A673 (cell line): ENCODE measurements around the gene DLGAP1. TPM values are rescaled to one million over a fixed set of nuclear protein-coding genes. Genes with fewer than 3 reads are reported as not detected.

Source experiments
- BruUV-seq: library from RNA; stranded (reverse); fragments of 400-500 nt; replicated peaks from 2 replicates; lab custom pipeline; 2021; lab: Mats Ljungman, UMichigan
- CTCF ChIA-PET: fragments of 300-600 bp; sonication (Branson Sonifier 250); formaldehyde crosslinking; loops from one replicate; lab custom pipeline; 2022; ENCODE audit warnings: antibody characterized with exemption; lab: Charles Lee
- POLR2A ChIA-PET: fragments of 300-600 bp; sonication (Branson Sonifier 250); formaldehyde crosslinking; loops from one replicate; lab custom pipeline; 2022; ENCODE audit warnings: antibody characterized with exemption; ENCODE audit not compliant: low non-redundant PET; lab: Charles Lee
- DNase-seq: peaks from one replicate; pipeline ENCODE4 v3.0.0-alpha.2; 2015; ENCODE audit warnings: low spot score
- H3K27ac ChIP-seq: fragments of 200-600 bp; sonication (generic); 2 replicates; pipeline ENCODE4 v1.5.1; 2016; ENCODE audit warnings: mixed run types, low read depth, mild to moderate bottlenecking, mixed read lengths, antibody characterized with exemption, low read length; ENCODE audit not compliant: poor library complexity, severe bottlenecking
- H3K27me3 ChIP-seq: fragments of 200-600 bp; sonication (generic); replicated peaks from 2 replicates; pipeline ENCODE4 v1.6.1; 2017; ENCODE audit warnings: mixed run types, low read depth, mild to moderate bottlenecking, mixed read lengths, antibody characterized with exemption, low read length; ENCODE audit not compliant: insufficient read depth, poor library complexity
- H3K36me3 ChIP-seq: fragments of 200-600 bp; sonication (generic); 2 replicates; pipeline ENCODE4 v1.6.1; 2016; ENCODE audit warnings: mixed run types, mild to moderate bottlenecking, mixed read lengths, antibody characterized with exemption, low read length; ENCODE audit not compliant: insufficient read depth, poor library complexity, severe bottlenecking
- H3K4me1 ChIP-seq: fragments of 200-600 bp; sonication (generic); 2 replicates; pipeline ENCODE4 v1.6.1; 2017; ENCODE audit warnings: mixed run types, mild to moderate bottlenecking, mixed read lengths, antibody characterized with exemption, low read length; ENCODE audit not compliant: insufficient read depth, poor library complexity, severe bottlenecking
- H3K4me3 ChIP-seq: fragments of 200-600 bp; sonication (generic); 2 replicates; pipeline ENCODE4 v1.5.1; 2016; ENCODE audit warnings: low read depth, mixed run types, mild to moderate bottlenecking, mixed read lengths, low read length; ENCODE audit not compliant: poor library complexity, severe bottlenecking
- H3K9me3 ChIP-seq: fragments of 200-600 bp; sonication (generic); 2 replicates; pipeline ENCODE4 v1.6.1; 2016; ENCODE audit warnings: mixed run types, low read depth, mild to moderate bottlenecking, mixed read lengths, antibody characterized with exemption, low read length; ENCODE audit not compliant: poor library complexity, severe bottlenecking
- EZH2 ChIP-seq: fragments of 200-600 bp; sonication (generic); IDR thresholded peaks from 2 replicates; pipeline ENCODE4 v1.6.1; 2017; ENCODE audit warnings: borderline replicate concordance, low read depth, mild to moderate bottlenecking, mixed read lengths, antibody characterized with exemption, low read length; ENCODE audit not compliant: poor library complexity, severe bottlenecking
- intact Hi-C: fragments of 100-400 bp; cut with micrococcal nuclease; formaldehyde crosslinking; loops from one replicate; pipeline ENCODE4 v1.10.0; 2022; ENCODE audit not compliant: unreplicated experiment
- total RNA-seq: library from RNA; stranded (reverse); gene quantifications from 2 replicates; pipeline ENCODE4 v1.2.3, GENCODE V29; 2021
- TF ChIP-seq, protein P1 (sequence below): fragments of 300-800, 200-600 bp; sonication (generic); conservative IDR thresholded peaks from 2 replicates; pipeline ENCODE4 v1.5.1; 2017; ENCODE audit warnings: low read depth, mild to moderate bottlenecking, antibody characterized with exemption, low read length, moderate library complexity, mixed read lengths

The DLGAP1 gene
- total RNA-seq, 1 experiment from 2014 or later: 135 TPM

DNA sequence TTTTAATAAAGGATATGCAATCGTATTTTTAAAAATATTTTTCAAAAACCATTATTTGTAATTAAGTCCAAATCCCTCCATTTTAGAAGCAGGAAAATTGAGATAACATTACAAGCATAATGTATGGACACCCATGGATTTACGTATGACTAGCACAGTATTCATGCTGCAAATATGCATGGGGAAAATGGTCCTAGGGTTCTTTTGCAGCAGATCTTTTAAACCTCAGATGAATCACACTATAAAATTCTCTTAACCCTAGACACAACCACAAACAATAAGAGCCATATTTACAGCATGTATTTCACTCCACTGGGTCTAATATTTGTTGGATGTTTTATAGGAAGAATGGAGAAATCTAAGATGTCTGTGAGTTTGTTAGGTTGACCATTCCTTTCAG lies 551.8 kb downstream of the DLGAP1 start:
- intact Hi-C loops: loop anchor here (10.0 kb wide), 1 partner anchor 59 kb away; no protein-coding TSS in a partner anchor
- no peaks in the 10 kb centered on the region for H3K36me3 ChIP-seq
- CTCF ChIA-PET: no interaction called here
- BruUV-seq: no TSS peak
- no peak overlapping the region for H3K27ac ChIP-seq
- no peaks in the 10 kb centered on the region for H3K9me3 ChIP-seq
- H3K4me1 ChIP-seq: peaks cover 18% of the 10 kb centered on the region
- H3K27me3 ChIP-seq: no peaks in the 10 kb centered on the region
- POLR2A ChIA-PET: no interaction called here
- TF ChIP-seq EZH2: no peak
- TF ChIP-seq, protein P1, sequence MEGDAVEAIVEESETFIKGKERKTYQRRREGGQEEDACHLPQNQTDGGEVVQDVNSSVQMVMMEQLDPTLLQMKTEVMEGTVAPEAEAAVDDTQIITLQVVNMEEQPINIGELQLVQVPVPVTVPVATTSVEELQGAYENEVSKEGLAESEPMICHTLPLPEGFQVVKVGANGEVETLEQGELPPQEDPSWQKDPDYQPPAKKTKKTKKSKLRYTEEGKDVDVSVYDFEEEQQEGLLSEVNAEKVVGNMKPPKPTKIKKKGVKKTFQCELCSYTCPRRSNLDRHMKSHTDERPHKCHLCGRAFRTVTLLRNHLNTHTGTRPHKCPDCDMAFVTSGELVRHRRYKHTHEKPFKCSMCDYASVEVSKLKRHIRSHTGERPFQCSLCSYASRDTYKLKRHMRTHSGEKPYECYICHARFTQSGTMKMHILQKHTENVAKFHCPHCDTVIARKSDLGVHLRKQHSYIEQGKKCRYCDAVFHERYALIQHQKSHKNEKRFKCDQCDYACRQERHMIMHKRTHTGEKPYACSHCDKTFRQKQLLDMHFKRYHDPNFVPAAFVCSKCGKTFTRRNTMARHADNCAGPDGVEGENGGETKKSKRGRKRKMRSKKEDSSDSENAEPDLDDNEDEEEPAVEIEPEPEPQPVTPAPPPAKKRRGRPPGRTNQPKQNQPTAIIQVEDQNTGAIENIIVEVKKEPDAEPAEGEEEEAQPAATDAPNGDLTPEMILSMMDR: no peak
- H3K4me3 ChIP-seq: no peak overlapping the region
- peak; percentile 27 for DNase-seq

DNA sequence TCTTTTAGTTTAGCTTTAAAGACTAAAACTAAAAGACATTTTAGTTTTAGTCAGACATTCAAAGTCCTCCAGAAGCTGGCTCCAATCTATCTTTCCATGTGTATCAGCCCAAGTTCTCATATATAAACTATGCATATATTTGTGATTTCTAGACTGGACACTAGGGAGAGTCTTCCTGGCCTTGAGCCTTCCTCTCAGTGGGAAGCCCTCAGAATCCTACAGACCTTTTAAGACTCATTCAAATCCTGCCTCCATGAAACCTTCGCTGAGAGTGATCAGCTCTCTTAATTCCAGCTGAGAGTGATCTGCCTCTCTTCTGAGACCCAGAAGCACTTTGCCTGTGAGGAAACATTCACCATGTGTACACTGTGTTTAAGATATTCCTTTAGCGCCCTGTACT lies 552.4 kb downstream of the DLGAP1 start:
- no peak overlapping the region for H3K27ac ChIP-seq
- H3K36me3 ChIP-seq: no peaks in the 10 kb centered on the region
- BruUV-seq: no TSS peak
- H3K27me3 ChIP-seq: no peaks in the 10 kb centered on the region
- CTCF ChIA-PET: no interaction called here
- no peak for TF ChIP-seq EZH2
- TF ChIP-seq, protein P1: no peak
- POLR2A ChIA-PET: no interaction called here
- intact Hi-C loops: loop anchor here (10.0 kb wide), 1 partner anchor 58 kb away; no protein-coding TSS in a partner anchor
- H3K4me3 ChIP-seq: no peak overlapping the region
- H3K4me1 ChIP-seq: peaks cover 18% of the 10 kb centered on the region
- no peaks in the 10 kb centered on the region for H3K9me3 ChIP-seq
- DNase-seq: peak; percentile 63

DNA sequence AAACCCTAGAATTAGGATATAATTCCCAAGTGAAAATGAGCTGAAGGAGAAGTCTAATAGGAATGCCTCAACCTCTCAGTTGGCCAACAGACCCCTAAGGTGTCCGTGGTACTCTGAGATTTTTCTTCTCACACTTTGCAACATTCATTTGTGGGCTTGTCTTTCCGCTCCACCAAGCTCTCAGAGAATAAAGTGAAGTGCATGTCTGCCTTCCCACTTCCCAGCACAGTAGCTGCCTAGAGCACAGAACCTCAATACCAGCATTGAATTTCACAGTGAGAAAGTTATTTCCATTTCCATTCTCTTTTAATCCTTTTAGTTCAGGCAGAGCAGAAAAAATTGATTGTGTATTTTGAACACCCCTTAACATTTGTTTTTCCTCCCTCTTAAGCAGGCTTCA lies 553.3 kb downstream of the DLGAP1 start:
- Histone ChIP-seq H3K27me3 (no peaks in the 10 kb centered on the region), H3K36me3 (no peaks in the 10 kb centered on the region), H3K27ac (no peak overlapping the region), H3K4me1 (peaks cover 18% of the 10 kb centered on the region), H3K4me3 (no peak overlapping the region), H3K9me3 (no peaks in the 10 kb centered on the region)
- DNase-seq: peak; percentile 45
- POLR2A ChIA-PET: no interaction called here
- BruUV-seq: no TSS peak
- CTCF ChIA-PET: no interaction called here
- intact Hi-C loops: loop anchor here (10.0 kb wide), 1 partner anchor 57 kb away; no protein-coding TSS in a partner anchor
- TF ChIP-seq EZH2: no peak
- TF ChIP-seq, protein P1: no peak
